HUDEP-2 (cell line): ENCODE measurements around the gene ZFYVE16.
"Not testable (repeated sequence)": the region's sequence is repeated elsewhere in the genome, so short reads cannot be mapped to it uniquely, and the experiment has no call there.

ENCODE experiments used
- DNase-seq, 76 experiments: peaks; one replicate each; lab custom pipeline; 2025; ENCODE audit not compliant: unreplicated experiment in 76 of 76; lab: John Stamatoyannopoulos, UW

ZFYVE16 gene

DNA sequence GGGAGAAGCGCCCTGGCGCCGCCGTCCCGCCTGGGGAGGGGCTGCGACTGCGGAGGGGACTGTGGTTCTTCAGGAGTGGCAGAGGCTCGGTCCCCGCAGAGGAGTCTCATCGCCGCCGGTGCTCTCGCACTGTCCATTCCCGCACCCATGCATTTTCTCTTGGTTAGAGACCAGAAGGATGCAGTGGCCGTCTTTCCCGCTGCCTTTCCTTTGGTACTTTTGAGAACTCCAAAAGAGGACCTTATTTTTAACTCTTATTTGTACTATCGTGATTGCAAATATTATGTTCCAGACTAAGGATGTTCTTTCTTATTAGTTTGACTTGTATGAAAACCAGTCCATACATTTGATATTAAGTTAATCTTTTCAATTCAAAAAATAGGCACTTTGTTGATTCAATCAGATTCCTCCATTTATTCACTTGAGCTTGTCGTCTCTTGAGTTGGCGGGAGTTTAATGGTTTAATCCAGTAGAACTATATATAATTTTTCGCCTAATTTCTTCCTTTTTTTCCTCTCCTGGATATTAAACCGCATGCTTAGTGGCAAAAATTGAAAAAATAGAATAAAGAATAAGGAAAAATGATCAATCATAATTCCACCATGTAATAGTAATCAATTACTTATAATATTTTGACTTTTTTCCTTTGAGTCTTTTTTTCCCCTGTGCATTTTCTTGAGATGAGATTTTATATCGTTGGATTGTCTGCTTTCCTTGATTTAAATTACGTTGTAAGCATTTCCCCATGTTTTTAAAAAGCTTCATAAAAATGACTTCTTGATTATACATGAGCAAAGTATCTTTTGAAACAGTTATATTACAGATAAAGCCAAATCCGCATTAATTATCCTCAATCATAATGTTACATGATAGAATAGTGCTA lies 861 bp downstream of the ZFYVE16 start:
- DNase-seq = peak in 10 of 76 experiments; percentile 3 to 44 (median 25)

DNA sequence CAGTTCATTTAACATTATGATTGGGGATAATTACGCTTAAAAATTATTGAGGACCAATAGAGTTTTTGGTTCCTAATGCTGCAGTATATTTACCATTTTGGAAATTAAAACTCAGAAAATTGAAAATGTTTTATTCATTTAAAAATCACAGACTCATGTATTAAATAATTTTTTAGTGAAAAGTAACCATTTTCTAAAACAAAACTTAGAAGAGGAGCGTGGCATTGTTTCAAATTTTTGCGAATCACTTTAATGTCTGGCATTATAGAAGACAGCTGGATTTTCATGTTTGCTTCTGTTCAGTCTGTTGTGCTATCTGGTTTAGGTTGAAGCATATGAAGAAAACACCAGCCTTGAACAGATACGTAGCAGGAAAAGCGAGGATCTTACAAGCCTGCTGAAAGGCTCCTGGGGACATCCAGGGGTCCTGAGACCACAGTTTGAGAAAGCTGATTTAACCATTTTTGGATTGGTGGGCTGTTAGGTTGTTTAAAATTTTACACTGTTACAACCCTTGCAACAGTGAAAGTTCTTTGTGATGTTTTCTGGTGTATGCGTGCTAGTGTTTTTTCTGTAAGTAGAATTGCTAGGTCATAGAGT lies 1.6 kb downstream of the ZFYVE16 start:
- no peak for DNase-seq

DNA sequence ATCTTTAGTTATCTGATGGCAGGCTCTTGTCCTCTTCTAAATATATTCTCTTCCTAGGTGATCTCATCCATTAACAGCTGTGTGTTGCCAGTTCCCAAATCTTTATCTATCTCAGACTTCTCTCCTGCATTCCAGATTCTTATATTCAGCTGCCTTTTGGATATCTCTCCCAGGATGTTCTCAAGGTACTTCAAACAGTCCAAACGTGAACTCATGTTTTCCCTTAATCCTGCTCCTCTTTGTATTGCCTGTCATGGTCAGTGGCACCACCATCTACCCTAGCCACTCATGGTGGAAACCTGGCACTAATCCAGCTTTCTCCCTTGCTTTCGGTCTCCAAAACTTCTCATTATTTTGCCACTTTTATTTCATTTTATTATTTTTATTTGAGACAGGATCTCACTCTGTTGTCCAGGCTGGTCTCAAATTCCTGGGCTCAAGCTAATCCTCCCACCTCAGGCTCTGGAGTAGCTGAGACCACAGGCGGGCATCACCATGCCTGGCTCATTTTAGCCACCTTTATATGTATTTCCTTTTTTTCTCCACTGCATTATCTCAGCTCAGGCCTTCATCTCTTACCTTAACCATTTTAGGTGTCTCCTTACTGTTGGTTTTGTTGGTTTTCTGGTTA lies 3.8 kb downstream of the ZFYVE16 start:
- DNase-seq = no peak

DNA sequence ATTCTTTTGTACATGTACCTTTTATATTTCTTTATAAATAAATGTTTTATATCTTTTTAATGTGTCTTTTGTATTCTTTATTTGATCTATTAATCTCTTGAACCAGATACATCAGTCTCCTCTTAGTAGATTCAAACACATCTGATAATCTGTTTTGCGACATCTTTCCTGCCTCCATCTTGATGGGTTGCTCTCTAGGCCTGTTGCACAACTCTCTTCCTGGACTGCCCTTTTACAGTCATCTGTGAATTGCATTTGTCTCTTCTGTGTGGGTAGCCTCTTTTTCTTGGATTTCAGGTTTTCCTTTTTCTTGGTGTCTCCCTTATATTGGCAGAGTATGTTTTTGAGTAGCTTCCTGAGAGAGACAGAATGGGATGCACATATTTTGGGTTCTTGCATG lies 6.2 kb downstream of the ZFYVE16 start:
- DNase-seq = no peak

DNA sequence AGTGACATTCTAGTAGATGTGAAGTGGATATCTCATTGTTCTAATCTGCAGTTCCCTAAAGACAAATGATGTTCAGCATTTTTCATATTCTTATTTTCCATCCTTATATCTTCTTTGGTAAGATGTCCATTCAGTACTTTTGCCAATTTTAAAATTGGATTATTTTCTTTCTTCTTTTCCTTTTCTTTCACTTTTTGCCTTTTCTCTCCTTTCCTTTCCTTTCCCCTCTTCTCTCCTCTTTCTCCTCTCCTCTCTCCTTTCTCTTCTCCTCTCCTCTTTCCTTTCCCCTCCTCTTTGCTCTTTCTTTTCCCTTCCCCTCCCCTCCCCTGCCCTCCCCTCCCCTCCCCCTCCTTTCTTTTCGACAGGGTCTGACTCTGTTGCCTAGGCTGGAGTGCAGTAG lies 10.1 kb downstream of the ZFYVE16 start:
- DNase-seq = no peak

DNA sequence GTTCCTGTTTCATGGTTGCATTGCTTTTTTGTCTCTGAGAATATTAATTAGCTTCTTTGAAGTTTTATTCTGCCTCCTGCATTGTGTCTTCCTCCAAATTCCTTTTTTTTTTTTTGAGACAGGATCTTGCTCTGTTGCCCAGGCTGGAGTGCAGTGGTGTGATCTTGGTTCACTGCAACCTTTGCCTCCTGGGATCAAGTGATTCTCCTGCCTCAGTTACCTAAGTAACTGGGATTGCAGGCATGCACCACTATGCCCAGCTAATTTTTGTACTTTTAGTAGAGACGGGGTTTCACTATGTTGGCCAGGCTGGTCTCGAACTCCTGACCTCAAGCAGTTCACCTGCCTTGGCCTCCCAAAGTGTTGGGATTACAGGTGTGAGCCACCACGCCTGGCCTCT lies 16.5 kb downstream of the ZFYVE16 start:
- DNase-seq = not testable (repeated sequence)

DNA sequence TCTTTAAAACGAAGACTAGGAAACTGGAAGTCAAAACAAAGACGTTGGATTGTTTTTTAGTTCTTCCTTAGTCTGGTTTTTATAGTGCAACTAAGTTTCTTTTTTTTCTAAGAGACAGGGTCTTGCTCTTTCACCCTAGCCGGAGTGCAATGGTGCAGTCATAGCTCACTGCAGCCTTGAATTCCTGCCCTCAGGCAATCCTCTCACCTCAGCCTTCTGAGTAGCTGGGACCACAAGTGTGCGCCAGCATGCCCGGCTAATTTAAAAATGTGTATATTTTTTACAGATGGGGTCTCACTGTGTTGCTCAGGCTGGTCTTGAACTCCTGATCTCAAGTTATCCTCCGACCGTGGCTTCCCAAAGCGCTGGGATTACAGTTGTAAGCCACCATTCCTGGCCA lies 27.6 kb downstream of the ZFYVE16 start:
- no peak for DNase-seq

DNA sequence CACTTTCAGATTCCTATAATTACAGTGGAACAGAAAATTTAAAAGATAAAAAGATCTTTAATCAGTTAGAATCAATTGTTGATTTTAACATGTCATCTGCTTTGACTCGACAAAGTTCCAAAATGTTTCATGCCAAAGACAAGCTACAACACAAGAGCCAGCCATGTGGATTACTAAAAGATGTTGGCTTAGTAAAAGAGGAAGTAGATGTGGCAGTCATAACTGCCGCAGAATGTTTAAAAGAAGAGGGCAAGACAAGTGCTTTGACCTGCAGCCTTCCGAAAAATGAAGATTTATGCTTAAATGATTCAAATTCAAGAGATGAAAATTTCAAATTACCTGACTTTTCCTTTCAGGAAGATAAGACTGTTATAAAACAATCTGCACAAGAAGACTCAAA lies 29.5 kb downstream of the ZFYVE16 start:
- DNase-seq = no peak

DNA sequence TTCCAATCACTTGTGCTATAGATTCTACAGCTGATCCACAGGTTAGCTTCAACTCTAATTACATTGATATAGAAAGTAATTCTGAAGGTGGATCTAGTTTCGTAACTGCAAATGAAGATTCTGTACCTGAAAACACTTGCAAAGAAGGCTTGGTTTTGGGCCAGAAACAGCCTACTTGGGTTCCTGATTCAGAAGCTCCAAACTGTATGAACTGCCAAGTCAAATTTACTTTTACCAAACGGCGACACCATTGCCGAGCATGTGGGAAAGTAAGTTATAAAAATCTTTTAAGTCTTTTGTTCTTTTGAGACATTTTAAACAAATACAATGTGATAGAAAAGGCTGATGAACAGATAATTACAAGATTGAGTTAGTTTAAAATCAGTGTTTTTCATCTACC lies 30.9 kb downstream of the ZFYVE16 start:
- no peak for DNase-seq

DNA sequence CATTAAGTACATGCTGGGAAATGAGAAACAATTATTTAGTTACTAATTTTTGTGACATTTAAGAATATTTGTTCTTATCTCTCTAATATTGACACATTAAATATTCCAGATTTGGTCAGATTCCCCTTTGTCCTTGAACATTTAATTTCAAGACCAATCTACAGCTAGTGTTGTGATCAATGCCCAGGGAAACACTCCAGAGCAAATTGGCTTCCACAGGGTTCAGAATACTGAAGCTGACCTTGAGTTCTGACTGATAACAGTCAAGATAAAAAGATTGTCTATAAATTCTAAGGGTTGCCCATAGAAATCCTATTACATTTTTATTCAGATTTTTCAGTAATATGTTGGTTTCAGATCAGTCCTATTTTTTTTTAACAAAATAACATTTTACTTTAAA lies 31.3 kb downstream of the ZFYVE16 start:
- no peak for DNase-seq

DNA sequence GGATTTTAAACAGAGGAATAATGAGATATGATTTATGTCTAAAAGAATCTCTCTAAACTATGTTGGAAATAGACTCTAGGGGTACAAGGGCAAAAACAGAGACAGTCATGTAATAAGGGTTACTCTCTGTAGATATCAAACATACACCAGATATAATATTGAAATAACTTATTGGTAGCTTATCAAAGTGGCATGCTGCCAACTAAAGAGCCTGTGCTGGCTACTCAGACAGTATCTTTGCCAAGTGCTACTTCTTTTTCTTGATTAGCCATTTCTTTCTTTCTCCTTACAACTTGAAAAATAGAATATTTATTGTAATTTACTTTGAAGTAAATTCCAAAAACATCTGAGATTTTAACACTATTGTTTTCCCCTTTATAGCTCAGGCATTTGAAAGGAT lies 34.9 kb downstream of the ZFYVE16 start:
- DNase-seq = peak in 9 of 76 experiments; percentile 1 to 15 (median 5)

DNA sequence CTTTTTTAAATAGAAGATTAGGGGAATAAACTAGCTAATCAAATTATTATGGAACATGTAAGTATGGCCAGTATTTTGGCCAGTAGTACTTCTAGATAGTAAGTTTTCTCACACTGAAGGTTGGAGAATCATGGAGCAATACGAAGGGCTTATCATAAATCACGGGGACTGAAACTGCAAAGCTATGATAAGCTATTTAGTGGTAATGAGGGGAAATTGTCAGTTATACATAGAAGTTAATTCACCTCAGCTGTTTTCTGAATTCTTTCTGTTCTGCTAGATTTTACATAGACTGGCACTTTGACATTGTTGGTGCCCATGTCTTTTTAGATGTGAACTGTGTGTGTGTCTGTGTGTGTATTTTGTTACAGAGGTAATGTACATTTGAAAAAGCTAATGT lies 45.5 kb downstream of the ZFYVE16 start:
- DNase-seq = peak in 1 of 76 experiments; percentile 5

DNA sequence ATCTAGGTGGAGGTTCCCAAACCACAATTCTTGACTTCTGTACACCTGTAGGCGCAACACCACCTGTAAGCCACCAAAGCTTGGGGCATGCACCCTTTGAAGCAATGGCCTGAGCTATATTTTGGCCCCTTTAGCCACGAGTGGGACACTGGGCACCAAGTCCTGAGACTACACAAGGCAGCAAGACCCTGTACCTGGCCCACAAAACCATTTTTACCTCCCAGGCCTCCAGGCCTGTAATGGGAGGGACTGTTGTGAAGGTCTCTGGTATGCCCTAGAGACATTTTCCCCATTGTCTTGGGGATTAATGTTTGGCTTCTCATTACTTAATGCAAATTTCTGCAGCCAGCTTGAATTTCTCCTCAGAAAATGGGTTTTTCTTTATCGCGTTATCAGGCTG lies 55.4 kb downstream of the ZFYVE16 start:
- DNase-seq = no peak

DNA sequence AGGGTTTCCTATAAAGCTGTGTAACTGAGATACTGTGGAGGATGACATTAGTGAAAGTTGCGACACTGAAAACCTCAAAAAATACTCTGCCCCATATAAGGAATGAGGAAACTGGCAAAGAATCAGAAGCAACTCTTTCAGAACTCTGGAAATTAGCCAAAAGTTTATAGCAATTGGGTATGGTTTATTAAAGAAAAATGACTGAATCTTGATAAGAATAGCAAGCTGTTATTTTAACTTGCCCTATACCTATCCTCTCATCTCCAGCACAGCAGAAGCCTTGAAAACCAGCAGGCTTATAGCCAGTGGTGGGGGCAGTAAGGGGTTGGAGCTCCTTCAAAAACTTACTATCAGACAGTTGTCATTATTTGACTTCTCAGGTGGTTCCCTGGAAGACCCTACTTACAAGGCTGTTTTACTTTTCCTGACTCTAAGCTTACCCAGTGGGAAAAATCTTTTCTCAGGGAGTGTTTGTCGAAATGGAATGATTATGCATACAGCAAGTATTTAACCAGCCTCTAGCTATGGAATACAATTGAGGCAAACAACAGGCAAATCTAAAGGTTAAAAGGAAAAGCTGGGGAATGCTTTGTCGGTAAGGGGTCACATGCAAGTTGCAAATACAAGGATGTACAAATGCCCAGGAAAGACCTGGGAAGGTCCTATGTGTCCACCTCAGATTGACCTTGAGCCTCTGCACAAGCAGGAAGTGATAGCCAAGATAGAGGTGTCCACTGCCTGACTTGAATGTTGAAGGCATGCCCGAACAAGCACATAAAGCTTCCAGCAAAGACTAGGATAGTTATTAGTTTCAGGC lies 59.0 kb downstream of the ZFYVE16 start:
- DNase-seq = no peak

DNA sequence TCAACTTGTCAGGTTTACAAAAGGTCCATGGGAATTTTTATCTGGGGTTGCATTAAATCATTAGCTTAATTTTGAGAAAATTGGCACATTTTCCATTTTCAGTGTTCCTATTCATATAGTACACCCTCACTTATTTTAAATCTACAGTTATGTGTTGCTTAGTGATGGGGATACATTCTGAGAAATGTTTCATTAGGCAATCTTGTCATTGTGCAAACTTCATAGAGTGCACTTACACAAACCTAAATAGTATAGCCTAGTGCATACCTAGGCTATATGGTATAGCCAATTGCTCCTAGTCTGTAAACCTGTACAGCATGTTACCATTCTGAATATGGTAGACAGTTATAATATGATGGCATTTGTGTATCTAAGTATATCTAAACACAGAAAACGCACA lies 60.3 kb downstream of the ZFYVE16 start:
- DNase-seq = no peak

DNA sequence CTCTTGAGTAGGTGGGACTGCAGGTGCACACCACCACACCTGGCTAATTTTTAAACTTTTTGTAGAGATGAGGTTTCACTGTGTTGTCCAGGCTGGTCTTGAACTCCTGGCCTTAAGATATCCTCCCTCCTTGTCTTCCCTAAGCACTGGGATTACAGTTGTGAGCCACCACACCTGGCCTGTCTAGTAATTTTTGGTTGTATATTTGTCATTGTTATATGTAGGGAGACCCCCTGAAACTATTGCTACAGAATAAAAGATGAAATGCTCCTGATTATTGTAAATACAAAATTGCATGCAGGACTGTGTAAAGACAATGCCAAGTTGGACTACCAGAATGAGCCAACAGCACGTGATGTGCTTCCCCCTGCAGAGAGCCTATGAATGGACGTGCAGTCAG lies 62.8 kb downstream of the ZFYVE16 start:
- not testable (repeated sequence) for DNase-seq

DNA sequence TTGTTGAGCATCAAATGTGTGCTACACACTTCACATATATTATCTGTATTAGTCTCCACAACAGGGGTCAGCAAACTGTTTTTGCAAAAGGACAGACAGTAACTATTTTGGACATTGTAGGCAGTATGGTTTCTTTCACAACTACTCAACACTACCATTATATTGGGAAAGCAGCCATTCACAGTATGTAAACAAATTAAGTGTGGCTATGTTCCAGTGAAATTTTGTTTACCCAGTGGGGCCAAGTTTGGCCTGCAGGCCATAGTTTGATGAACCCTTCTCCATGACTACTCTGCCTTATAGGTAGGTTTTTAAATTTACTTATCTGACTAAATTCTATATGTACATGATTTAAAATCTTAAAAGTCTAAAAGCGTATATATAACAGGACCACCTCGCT lies 67.1 kb downstream of the ZFYVE16 start:
- DNase-seq = no peak

DNA sequence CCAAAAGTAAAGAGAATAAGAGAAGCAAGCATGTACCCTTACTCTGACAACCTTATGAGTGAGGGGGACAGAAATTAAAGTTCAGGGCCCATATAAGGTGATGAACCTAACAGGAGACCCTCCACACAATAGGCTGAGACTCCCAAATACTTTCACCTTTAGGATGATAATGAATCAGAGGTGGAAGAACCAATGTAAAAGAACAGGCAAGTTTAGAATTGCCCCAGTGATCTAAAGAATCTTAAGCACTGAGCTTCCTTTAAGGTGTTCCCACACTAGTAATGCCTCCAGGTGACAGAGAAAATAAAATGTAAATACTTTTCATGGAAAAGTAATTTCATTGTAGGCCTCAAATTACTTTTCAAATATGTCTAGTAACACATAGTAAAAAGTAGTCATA lies 71.8 kb downstream of the ZFYVE16 start:
- DNase-seq = no peak

DNA sequence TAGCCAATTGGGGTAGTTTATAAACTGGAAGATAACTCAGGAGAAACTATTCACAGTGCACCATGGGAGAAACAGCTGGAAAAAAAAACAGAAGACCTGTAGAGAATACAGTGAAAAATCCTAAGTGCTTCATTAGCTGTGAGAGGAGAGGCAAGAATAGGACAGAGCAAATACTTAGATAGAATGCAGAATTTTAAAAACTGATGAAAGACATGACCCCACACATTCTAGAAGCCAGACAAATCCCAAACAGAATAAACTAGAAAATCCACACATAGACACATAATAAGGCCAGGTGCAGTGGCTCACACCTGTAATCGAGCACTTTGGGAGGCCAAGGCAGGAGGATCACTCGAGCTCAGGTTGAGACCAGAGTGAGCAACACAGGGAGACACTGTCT lies 72.5 kb downstream of the ZFYVE16 start:
- no peak for DNase-seq

DNA sequence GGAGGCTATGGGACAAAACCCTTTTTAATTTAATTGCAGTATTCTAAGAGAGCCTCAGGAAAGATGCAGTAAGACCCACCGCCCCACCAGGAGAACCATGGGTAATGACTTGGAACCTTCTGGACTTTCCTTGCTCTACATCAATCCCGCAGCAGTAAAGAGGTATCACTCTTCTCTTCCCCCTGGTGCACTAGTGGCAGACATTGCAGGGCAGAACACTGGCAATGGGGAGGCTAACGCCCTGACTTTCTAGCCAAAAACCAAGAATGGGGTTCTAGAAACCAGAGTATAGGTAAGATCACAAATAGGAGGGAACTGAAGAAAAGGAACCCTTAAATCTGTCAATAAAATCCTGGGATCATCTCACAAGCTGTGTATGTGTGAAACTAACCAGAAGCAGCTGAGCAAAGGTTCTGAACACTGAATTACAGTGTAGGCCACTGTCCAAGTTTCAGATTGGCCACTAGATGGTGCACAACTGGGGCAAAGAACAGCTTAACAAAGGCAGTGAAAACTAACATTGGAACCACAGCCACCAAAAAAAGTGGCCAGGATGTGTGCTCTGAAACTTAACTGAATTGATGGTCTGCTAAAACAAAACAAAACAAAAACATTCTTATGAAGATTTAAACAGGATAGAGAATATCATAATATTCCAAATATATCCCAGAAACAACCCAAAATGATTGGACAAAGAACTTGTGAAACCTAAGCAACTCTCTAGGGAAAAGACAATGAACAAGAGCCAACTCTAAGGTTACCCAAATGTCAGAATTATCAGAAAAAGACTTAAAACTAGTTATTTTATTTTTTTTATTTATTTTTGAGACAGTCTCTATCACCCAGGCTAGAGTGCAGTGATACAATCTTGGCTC lies 73.4 kb downstream of the ZFYVE16 start:
- DNase-seq = peak in 43 of 76 experiments; percentile 0 to 54 (median 20)
